Lung (tissue), 12 donors: ENCODE results near the gene NELL2. TPM values are rescaled to one million over a fixed set of nuclear protein-coding genes. Genes with fewer than 3 reads are reported as not detected.
"Not testable (repeated sequence)": the region's sequence is repeated elsewhere in the genome, so short reads cannot be mapped to it uniquely, and the experiment has no call there.

Experiments
- ATAC-seq: fragments of 200-7000 bp; cut with Tn5 transposase; one replicate; pipeline ENCODE4 v1.9.1; 2020; ENCODE audit warnings: moderate number of reproducible peaks; ENCODE audit not compliant: insufficient read depth, low FRiP score
- DNase-seq, 3 donors: peaks; one replicate each; pipeline ENCODE4 v3.0.0-alpha.2; 2013 to 2017
- H3K27ac ChIP-seq, 2 donors: one replicate each; pipeline ENCODE4 v1.5.1; 2013; ENCODE audit warnings: mild to moderate bottlenecking in 2 of 2, moderate library complexity in 2 of 2, control low read depth in 1 of 2, inconsistent platforms in 1 of 2, low read depth in 1 of 2, low read length in 1 of 2
- H3K27me3 ChIP-seq, 3 donors: one replicate each; pipeline ENCODE4 v1.5.1; 2013; ENCODE audit warnings: low read length in 2 of 3; ENCODE audit not compliant: control insufficient read depth in 3 of 3, insufficient read depth in 3 of 3
- H3K36me3 ChIP-seq, 4 donors: one replicate each; pipeline ENCODE4 v1.5.1; 2013; ENCODE audit warnings: low read length in 4 of 4, mild to moderate bottlenecking in 1 of 4, moderate library complexity in 1 of 4; ENCODE audit not compliant: control insufficient read depth in 4 of 4, insufficient read depth in 4 of 4
- H3K4me1 ChIP-seq, 5 donors: one replicate each; pipeline ENCODE4 v1.5.1; 2013; ENCODE audit warnings: low read length in 5 of 5, mild to moderate bottlenecking in 2 of 5, moderate library complexity in 1 of 5; ENCODE audit not compliant: control insufficient read depth in 5 of 5, insufficient read depth in 5 of 5
- H3K4me3 ChIP-seq: one replicate; pipeline ENCODE4 v1.5.1; 2013; ENCODE audit warnings: mild to moderate bottlenecking, control low read depth, moderate library complexity
- H3K9ac ChIP-seq, 2 donors: one replicate each; pipeline ENCODE4 v1.5.1; 2013; ENCODE audit warnings: low read length in 2 of 2, control low read depth in 1 of 2; ENCODE audit not compliant: insufficient read depth in 1 of 2
- H3K9me3 ChIP-seq, 4 donors: one replicate each; pipeline ENCODE4 v1.5.1; 2013; ENCODE audit warnings: low read length in 3 of 4, mild to moderate bottlenecking in 1 of 4, moderate library complexity in 1 of 4; ENCODE audit not compliant: control insufficient read depth in 4 of 4, insufficient read depth in 3 of 4
- WGBS, 2 donors: extraction: QIAGEN DNeasy Blood & Tissue Kit; methylation state at CpG; one replicate each; pipeline ENCODE4 v1.1.7; 2013; 5-methylcytosine and 5-hydroxymethylcytosine counted together
- polyA plus RNA-seq, 2 donors: library from polyadenylated mRNA; stranded (reverse); fragments of 200-250 nt; gene quantifications; one replicate each; pipeline ENCODE4 v1.2.1, GENCODE V29; 2013
- total RNA-seq, 2 donors: library from RNA; depleted of rRNA in 1 of 2; stranded (reverse); fragments of >200 nt in 1 of 2; gene quantifications; one replicate each; pipeline ENCODE4 v1.2.1, GENCODE V29; 2014 to 2021
- TF ChIP-seq, protein P1 (sequence below): IDR thresholded peaks from 2 replicates; pipeline ENCODE4 v1.5.1; 2012; ENCODE audit warnings: mild to moderate bottlenecking; ENCODE audit errors: control extremely low read depth, extremely low read depth
- donor health status: control.
- donor health status: control.
- donor health status: Bipolar disorder and iron deficiency.
- donor health status: healthy.
- donor health status: DM: yes; HTN: yes; CAD: no.

The NELL2 gene
- total and polyA plus RNA-seq, 4 donors, result 2.2 to 15.9 (median 8.6) TPM

DNA sequence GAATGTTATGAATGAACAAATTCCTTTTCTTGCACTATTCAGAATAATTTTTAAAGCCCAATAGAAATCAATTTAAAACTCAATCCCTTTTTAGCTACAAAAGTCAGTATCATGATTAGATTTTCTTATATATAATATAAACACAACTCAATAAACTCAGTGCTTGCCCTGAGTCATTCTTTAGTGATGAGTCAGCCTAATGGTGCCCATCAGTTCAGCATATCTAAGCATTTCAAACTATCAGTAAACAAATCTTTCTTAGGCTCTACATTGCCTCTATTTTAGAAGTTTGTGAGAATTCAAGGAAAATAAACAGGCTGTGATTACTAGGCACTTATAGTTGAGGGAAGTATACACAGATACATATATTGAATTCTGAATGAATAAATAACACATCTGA is 179.6 kb downstream of the NELL2 start:
- no peak overlapping the region for H3K4me3 ChIP-seq
- no peaks in the 10 kb centered on the region for H3K9me3 ChIP-seq
- ATAC-seq (no peak), DNase-seq (peak in 2 of 3 donors; percentile 43 to 52)
- TF ChIP-seq, protein P1, sequence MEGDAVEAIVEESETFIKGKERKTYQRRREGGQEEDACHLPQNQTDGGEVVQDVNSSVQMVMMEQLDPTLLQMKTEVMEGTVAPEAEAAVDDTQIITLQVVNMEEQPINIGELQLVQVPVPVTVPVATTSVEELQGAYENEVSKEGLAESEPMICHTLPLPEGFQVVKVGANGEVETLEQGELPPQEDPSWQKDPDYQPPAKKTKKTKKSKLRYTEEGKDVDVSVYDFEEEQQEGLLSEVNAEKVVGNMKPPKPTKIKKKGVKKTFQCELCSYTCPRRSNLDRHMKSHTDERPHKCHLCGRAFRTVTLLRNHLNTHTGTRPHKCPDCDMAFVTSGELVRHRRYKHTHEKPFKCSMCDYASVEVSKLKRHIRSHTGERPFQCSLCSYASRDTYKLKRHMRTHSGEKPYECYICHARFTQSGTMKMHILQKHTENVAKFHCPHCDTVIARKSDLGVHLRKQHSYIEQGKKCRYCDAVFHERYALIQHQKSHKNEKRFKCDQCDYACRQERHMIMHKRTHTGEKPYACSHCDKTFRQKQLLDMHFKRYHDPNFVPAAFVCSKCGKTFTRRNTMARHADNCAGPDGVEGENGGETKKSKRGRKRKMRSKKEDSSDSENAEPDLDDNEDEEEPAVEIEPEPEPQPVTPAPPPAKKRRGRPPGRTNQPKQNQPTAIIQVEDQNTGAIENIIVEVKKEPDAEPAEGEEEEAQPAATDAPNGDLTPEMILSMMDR, result no peak
- H3K27ac ChIP-seq, result no peak overlapping the region
- peaks cover 0 to 29% (median 0%) of the 10 kb centered on the region in 5 donors for H3K4me1 ChIP-seq
- no peak overlapping the region for H3K9ac ChIP-seq
- H3K27me3 ChIP-seq, result peaks cover 0 to 6% (median 2%) of the 10 kb centered on the region in 3 donors
- no peaks in the 10 kb centered on the region for H3K36me3 ChIP-seq

DNA sequence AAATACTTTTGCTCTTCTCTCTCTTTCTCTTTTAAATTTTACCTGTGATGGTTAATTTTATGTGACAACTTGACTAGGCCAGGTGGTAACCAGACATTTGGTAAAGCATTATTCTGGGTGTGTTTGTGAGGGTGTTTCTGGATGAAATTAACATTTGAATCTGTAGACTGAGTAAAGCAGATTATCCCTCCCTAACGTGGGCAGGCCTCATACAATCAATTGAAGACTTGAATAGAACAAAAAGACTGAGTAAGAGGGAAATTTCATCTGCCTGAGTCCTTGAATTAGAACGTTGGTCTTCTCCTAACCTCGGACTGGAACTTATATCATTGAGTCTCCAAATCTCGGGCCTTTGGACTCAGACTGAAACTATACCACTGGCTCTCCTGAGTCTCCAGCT is 182.1 kb downstream of the NELL2 start:
- H3K27me3 ChIP-seq, result no peaks in the 10 kb centered on the region
- no peak overlapping the region for H3K4me3 ChIP-seq
- DNase-seq (no peak), ATAC-seq (no peak)
- H3K4me1 ChIP-seq, result peaks cover 0 to 29% (median 0%) of the 10 kb centered on the region in 5 donors
- no peak overlapping the region for H3K27ac ChIP-seq
- H3K9ac ChIP-seq, result no peak overlapping the region
- TF ChIP-seq, protein P1, result no peak
- no peaks in the 10 kb centered on the region for H3K36me3 ChIP-seq
- no peaks in the 10 kb centered on the region for H3K9me3 ChIP-seq
- 82 to 85% methylated on average over 4 of the region's 4 CpGs for WGBS, 2 donors

DNA sequence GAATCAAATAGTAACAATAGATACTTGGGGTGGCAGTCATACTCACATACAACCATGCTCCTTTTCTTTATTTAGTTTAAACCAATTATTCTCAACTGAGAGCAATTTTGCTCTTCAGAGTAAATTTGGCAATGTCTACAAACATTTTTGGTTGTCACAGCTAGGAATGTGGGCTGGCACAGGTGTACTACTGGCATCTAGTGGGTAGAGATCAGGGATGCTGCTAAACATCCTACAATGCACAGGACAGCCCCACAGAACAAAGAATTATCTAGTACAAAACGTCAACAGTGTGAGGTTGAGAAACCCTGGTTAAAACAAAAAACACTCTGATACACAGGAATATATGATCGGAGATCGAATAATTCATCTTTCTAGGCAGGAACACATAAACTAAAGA is 186.5 kb downstream of the NELL2 start:
- no peak overlapping the region for H3K9ac ChIP-seq
- H3K4me1 ChIP-seq, result no peaks in the 10 kb centered on the region
- 85 to 87% methylated on average over 3 of the region's 3 CpGs for WGBS, 2 donors
- no peak for DNase-seq
- no peaks in the 10 kb centered on the region for H3K27me3 ChIP-seq
- H3K4me3 ChIP-seq, result no peak overlapping the region
- no peak overlapping the region for H3K27ac ChIP-seq
- ATAC-seq, result no peak
- TF ChIP-seq, protein P1, result no peak
- H3K36me3 ChIP-seq, result no peaks in the 10 kb centered on the region
- no peaks in the 10 kb centered on the region for H3K9me3 ChIP-seq

DNA sequence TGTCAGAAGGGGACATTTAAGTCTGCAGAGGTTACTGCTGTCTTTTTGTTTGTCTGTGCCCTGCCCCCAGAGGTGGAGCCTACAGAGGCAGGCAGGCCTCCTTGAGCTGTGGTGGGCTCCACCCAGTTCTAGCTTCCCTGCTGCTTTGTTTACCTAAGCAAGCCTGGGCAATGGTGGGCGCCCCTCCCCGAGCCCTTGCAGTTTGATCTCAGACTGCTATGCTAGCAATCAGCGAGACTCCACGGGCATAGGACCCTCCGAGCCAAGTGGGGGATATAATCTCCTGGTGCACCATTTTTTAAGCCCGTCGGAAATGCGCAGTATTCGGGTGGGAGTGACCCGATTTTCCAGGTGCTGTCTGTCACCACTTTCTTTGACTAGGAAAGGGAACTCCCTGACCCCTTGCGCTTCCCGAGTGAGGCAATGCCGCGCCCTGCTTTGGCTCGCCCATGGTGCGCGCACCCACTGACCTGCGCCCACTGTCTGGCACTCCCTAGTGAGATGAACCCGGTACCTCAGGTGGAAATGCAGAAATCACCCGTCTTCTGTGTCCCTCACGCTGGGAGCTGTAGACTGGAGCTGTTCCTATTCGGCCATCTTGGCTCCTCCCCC is 189.2 kb downstream of the NELL2 start:
- WGBS, 2 donors, result 96 to 97% methylated on average over 22 of the region's 22 CpGs
- not testable (repeated sequence) for H3K27ac ChIP-seq, DNase-seq, H3K4me1 ChIP-seq, H3K36me3 ChIP-seq, ATAC-seq, H3K9me3 ChIP-seq, H3K4me3 ChIP-seq, H3K27me3 ChIP-seq, H3K9ac ChIP-seq
